Stimulated activated memory B cell treated with anti-CD40 and anti-IgM and Interleukin-4, amounts not matched to agents 10 μg/mL and 1 μg/mL and 100 μg/mL, for 72 hours (primary cell): Measurements from ENCODE around the gene MGLL.

ENCODE experiments used
- ATAC-seq: fragments of 150-1000 bp; cut with Tn5 transposase; 2 replicates; pipeline ENCODE4 v1.10.0; 2021
- H3K27ac Mint-ChIP-seq: one replicate; pipeline ENCODE4 v1.8.0; 2022; ENCODE audit warnings: mild to moderate bottlenecking, mixed read lengths
- H3K27me3 Mint-ChIP-seq: one replicate; pipeline ENCODE4 v1.8.0; 2022; ENCODE audit warnings: mixed read lengths
- H3K36me3 Mint-ChIP-seq: one replicate; pipeline ENCODE4 v1.8.0; 2022; ENCODE audit warnings: mixed read lengths
- H3K4me1 Mint-ChIP-seq: one replicate; pipeline ENCODE4 v1.8.0; 2022; ENCODE audit warnings: mixed read lengths
- H3K4me3 Mint-ChIP-seq: one replicate; pipeline ENCODE4 v1.8.0; 2022; ENCODE audit warnings: mild to moderate bottlenecking, moderate library complexity, mixed read lengths
- H3K9me3 Mint-ChIP-seq: one replicate; pipeline ENCODE4 v1.8.0; 2022; ENCODE audit warnings: mixed read lengths

The MGLL gene

GRCh38 chr3:127646501-127647046 is 175.7 kb downstream of the MGLL start:
- no peak overlapping the region for H3K27ac Mint-ChIP-seq
- ATAC-seq, result no peak
- no peaks in the 10 kb centered on the region for H3K4me1 Mint-ChIP-seq
- no peaks in the 10 kb centered on the region for H3K27me3 Mint-ChIP-seq
- H3K9me3 Mint-ChIP-seq, result no peaks in the 10 kb centered on the region
- no peaks in the 10 kb centered on the region for H3K36me3 Mint-ChIP-seq
- no peak overlapping the region for H3K4me3 Mint-ChIP-seq

GRCh38 chr3:127645371-127646015 is 176.8 kb downstream of the MGLL start:
- no peak for ATAC-seq
- Mint-ChIP-seq H3K27me3 (no peaks in the 10 kb centered on the region), H3K4me3 (no peak overlapping the region), H3K27ac (no peak overlapping the region), H3K4me1 (no peaks in the 10 kb centered on the region), H3K36me3 (no peaks in the 10 kb centered on the region), H3K9me3 (no peaks in the 10 kb centered on the region)

- ATAC-seq, result no peak
These were observed 177.5 kb downstream of the MGLL start for GRCh38 chr3:127644641-127645370.

GRCh38 chr3:127640042-127640355 is 182.3 kb downstream of the MGLL start:
- no peaks in the 10 kb centered on the region for H3K9me3 Mint-ChIP-seq
- H3K4me3 Mint-ChIP-seq, result no peak overlapping the region
- no peak overlapping the region for H3K27ac Mint-ChIP-seq
- H3K36me3 Mint-ChIP-seq, result no peaks in the 10 kb centered on the region
- H3K4me1 Mint-ChIP-seq, result no peaks in the 10 kb centered on the region
- no peak for ATAC-seq
- H3K27me3 Mint-ChIP-seq, result peaks cover 8% of the 10 kb centered on the region

More at GRCh38 chr3:127644641-127645370, 177.5 kb downstream of the MGLL start:
- no peak overlapping the region for H3K4me3 Mint-ChIP-seq
- H3K4me1 Mint-ChIP-seq, result no peaks in the 10 kb centered on the region
- no peak overlapping the region for H3K27ac Mint-ChIP-seq
- H3K9me3 Mint-ChIP-seq, result no peaks in the 10 kb centered on the region
- no peaks in the 10 kb centered on the region for H3K27me3 Mint-ChIP-seq
- H3K36me3 Mint-ChIP-seq, result no peaks in the 10 kb centered on the region

GRCh38 chr3:127639173-127640041 is 182.9 kb downstream of the MGLL start:
- Mint-ChIP-seq H3K27me3 (peaks cover 8% of the 10 kb centered on the region), H3K9me3 (no peaks in the 10 kb centered on the region), H3K27ac (no peak overlapping the region), H3K36me3 (no peaks in the 10 kb centered on the region), H3K4me3 (no peak overlapping the region), H3K4me1 (no peaks in the 10 kb centered on the region)
- no peak for ATAC-seq
